ENCODE results near the gene WWOX.
"Not testable (repeated sequence)": the region's sequence is repeated elsewhere in the genome, so short reads cannot be mapped to it uniquely, and the experiment has no call there.

The WWOX gene

GRCh38 chr16:79052198-79052597, 952.7 kb downstream of the WWOX start:
- not testable (repeated sequence) for FAIRE-seq; DNase-seq (ENCODE audit: insufficient read length, low spot score)

- FAIRE-seq, result no peak
- DNase-seq (ENCODE audit: insufficient read length, low spot score), result no peak
Observed at GRCh38 chr16:79053577-79053976, 954.1 kb downstream of the WWOX start.

DNA sequence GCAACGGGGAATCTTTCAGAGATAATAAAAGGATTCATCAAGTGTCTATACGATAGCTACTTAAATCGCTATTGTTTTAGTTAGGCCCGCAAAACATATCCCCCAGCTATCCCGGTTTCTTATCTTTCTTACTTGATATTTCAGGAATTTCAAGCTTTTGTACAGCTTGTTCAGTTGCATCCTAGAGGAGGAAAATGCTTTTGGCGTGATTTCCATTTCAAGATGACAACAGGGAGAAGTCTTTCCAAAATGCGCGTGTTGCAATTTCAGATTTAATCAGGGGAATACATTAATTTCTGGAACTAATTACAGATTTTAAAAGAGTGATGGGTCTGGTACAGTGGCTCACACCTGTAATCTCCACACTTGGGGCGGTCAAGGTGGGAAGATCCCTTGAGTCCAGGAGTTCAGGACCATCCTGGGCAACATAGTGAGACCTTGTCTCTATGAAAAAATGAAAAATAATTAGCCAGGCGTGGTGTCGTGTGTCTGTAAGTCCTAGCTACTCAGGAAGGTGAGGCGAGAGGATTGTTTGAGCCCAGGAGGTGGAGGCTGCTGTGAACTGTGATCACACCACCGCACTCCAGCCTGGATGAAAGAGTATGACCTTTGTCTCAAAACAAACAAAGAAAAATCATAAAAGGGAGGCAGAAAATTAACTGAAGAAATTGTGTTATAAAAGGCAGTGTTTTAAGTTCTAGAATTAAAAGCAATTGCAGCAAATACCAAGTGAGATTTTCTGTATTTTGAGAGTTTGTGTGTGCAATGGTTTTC, 954.9 kb downstream of the WWOX start:
- DNase-seq (ENCODE audit: insufficient read length, low spot score), result no peak
- no peak for FAIRE-seq

- FAIRE-seq, result no peak
Observed at GRCh38 chr16:79055251-79055970, 956.0 kb downstream of the WWOX start.

DNA sequence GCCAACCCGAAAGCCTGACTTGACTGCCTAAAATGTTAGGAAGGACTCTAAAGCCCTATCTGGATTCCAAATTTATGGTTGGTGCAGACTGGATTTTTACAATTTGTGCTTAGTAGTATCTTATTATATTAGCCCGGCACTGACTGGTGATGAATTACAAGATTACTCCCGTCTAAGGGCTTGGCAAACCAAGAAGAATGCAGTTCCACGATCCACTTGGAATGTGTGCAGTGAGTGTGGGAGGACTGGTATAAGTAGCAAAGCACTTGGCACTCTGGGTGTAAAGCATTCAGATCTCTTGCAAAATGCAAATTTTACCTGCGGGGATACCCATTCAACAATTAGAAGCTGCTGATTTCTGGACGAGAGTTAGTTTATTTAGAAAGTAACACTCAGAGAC, 961.7 kb downstream of the WWOX start:
- no peak for FAIRE-seq

More at GRCh38 chr16:79055251-79055970, 956.0 kb downstream of the WWOX start:
- no peak for DNase-seq (ENCODE audit: insufficient read length, low spot score)

DNA sequence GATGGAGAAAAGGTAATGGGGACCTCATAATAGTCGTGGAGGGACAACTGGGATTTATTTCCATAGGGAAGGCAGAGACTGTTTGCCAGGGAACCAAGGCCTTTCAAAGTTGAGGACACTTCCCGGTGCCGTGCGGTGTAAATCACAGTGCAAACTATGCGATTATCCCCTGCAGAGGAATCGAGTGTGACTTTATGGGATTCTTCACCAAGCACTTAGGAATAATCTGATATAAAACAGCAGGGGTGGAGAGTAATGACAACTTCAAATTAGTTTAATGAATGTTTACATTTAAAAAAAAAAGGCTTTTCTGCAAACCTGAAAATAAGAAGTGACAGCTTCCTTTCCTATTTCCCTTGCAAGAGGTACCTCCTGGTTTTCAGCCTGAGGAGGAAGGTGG, 962.9 kb downstream of the WWOX start:
- FAIRE-seq (no peak), DNase-seq (ENCODE audit: insufficient read length, low spot score) (no peak)

More for the DNA sequence above, 961.7 kb downstream of the WWOX start:
- no peak for DNase-seq (ENCODE audit: insufficient read length, low spot score)

DNA sequence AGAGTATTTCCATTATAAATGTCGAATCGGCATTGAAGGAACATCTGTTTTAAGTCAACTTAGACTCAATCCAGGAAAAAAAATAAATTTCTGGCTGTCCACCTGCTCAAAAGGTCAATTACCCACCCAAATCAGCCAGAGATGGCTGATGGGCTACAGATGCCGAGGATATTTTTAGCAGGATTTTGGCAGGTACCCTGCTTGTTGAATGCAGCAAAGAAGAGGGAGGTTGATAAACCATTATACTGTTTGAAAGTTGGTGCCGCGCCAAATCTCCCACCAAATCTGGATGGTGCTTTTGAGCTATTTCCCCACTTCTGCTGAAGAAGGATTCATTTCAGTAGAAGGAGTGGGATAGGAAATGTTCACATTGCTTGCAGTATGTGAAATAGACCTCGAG, 963.4 kb downstream of the WWOX start:
- FAIRE-seq, result no peak
- no peak for DNase-seq (ENCODE audit: insufficient read length, low spot score)

DNA sequence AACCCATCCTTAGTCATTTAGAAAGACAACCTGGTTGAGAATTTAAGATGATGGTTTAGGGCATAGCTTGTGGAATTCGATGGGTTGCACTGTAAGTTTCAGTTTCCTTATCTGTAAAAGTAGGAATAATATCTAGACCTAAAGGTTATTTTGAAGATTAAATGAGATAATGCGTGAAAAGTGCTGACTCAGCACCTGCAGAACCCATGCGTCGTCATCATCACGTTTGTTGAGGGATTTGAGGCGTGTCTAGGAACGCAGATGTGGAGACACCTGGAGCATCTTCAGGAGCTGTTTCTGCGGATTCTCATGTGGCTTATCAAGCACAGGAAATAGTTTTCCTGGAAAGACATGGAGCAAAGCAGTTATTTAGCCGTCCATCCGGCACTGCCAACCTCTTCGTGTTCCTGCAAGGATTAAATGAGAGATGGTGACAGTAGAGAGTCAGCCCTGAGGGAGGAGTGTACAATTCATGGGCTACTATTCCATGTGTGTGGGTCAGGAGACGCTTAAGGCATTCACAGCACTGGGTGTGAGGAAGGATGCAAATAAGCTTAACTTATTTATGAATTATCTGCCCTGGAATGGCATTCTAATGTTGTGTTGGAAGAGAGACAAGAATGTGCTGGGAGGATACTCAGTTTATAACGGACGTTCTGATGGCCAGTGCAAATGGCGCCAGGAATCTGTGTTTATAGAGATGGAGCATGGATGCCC, 965.0 kb downstream of the WWOX start:
- DNase-seq (ENCODE audit: insufficient read length, low spot score) (no peak), FAIRE-seq (no peak)

- DNase-seq (ENCODE audit: insufficient read length, low spot score) (no peak), FAIRE-seq (no peak)
Observed at GRCh38 chr16:79066561-79066960, 967.1 kb downstream of the WWOX start.

DNA sequence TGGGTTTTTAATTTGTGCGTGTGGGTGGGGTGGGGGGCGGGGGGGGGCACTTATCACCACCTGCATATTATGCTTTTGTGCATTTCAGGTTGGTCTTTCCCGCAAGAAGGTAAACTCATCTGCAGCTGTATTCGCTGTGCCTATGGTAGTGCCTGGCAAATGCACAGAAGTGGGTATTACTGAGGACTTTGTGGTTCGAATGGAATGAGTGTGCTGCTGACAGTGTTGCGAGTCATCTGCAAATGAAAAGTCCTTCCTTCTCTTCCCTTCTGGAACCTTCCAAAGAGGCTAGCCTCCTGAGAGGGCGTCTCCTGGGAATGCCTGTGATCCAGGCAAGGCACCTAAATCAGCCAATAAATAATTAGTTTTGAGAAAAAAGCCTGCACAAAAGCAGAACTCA, 968.1 kb downstream of the WWOX start:
- FAIRE-seq (no peak), DNase-seq (ENCODE audit: insufficient read length, low spot score) (no peak)

- DNase-seq (ENCODE audit: insufficient read length, low spot score), result no peak
- FAIRE-seq, result no peak
Observed at GRCh38 chr16:79069121-79069520, 969.7 kb downstream of the WWOX start.

GRCh38 chr16:79069633-79070032, 970.2 kb downstream of the WWOX start:
- FAIRE-seq (no peak), DNase-seq (ENCODE audit: insufficient read length, low spot score) (no peak)

GRCh38 chr16:79071424-79071823, 972.0 kb downstream of the WWOX start:
- FAIRE-seq, result no peak
- no peak for DNase-seq (ENCODE audit: insufficient read length, low spot score)

DNA sequence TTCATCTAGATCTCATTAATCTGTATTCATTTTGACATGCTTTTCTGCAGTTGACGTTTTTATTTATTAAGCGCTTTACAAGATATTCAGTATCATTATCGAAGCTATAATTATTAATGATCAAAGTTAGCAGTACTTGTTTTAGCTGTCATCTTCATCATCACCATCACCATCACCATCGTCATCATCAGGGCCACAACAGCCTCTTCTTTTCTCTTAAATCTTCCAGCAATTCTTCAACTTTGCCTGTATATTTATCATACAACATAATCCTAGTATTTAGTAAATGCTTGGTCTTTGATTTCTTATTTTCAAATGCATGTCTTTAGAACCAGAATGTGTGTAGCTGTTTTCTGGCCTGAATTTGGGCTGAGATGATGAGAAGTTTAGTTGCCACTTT, 973.1 kb downstream of the WWOX start:
- no peak for FAIRE-seq
- no peak for DNase-seq (ENCODE audit: insufficient read length, low spot score)

DNA sequence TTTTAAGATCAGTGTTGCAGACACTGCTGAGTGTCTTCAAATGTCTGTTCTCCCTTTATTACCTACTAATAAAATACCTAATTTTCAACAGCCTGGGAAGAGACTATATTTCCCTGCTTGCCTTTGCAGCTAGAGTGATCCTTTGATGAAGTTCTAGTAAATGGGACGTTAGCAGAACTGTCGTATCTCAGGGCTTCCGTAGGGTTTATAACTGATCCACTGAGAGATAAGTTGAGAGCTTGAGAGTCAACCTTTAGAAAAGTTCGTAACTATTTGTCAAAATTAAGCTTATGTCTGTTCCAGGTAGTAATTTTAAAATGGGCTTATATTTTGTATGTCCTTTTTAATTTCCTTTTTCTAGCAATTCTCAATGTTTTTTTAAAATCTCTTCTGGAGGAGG, 974.1 kb downstream of the WWOX start:
- no peak for DNase-seq (ENCODE audit: insufficient read length, low spot score)
- no peak for FAIRE-seq

DNA sequence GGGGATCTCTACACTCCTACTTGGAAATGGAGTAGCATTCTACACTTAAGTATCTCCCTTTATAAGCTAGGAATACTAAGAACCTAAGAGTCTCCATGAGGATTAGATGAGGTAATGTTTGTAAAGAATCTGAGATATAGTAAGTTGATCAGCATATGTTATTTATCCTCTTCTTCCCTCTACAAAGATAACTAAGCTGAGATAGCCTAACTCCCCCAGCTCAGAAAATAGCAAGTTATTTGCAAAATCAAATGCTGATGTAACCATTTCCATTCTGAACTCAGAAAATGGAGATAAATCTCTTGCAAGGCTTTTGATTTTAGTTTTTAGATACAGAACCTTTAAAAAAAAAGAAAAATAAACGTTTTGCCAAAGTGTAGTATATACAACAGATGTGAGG, 975.1 kb downstream of the WWOX start:
- no peak for DNase-seq (ENCODE audit: insufficient read length, low spot score)
- no peak for FAIRE-seq

GRCh38 chr16:79074951-79075350, 975.5 kb downstream of the WWOX start:
- DNase-seq (ENCODE audit: insufficient read length, low spot score) (no peak), FAIRE-seq (no peak)

GRCh38 chr16:79076047-79076767, 976.8 kb downstream of the WWOX start:
- FAIRE-seq (no peak), DNase-seq (ENCODE audit: insufficient read length, low spot score) (no peak)

DNA sequence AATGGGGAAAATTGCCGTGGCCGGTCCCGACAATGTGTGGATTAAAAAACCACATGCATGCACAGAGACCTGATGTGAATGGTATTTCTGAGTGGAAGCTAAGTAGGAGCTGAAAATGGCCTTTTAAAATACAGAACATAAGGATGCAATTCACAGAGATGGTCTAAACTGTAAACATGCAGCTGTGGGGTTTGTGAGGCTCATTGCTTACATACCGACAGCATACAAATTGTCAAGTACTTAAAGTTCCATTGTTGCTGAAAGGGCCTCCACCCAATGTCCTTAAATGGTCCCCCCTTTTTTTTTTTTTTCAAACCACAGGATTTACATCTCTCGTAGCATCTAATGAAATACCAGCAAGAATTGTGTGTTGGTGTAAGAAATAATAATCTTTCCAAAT, 977.9 kb downstream of the WWOX start:
- FAIRE-seq (no peak), DNase-seq (ENCODE audit: insufficient read length, low spot score) (no peak)

DNA sequence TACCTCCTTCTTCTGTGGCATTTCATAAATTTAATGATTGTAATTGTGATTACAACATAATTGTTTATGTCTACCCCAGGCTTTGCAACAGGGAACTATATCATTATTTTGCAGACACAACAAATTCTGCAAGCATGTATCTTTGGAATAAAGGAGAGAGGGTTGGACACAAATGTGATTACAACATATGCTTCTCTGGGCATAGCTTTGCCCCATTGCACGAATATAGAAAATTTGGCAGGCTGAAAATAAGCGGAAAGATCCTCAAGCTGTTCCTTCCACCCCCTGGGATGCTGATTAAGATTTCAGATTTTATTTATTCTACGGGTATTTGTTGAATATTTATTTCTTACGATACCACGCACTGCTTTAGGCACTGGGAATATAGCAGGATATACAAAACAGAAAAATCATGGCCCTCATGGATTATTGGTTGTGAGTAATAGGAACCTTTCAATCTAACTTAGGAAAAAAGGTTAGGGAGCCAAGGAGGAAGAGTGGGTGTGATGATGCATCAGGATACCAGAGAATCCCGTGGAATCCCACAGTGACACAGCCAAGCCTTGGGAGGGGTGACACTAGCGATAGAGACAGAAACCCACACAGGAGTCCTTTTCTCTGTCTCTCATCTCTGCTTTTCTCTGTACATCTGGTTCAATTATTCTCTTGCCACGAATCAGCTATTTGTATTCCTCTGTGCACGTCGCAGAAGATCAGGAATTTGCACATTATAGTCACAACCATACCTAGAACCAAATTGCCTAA, 980.4 kb downstream of the WWOX start:
- FAIRE-seq (no peak), DNase-seq (ENCODE audit: insufficient read length, low spot score) (no peak)

Data from HTR-8/SVneo (cell line).